ENCODE measurements around the gene BACH2. TPM values are rescaled to one million over a fixed set of nuclear protein-coding genes. Genes with fewer than 3 reads are reported as not detected.
"Not testable (repeated sequence)": the region's sequence is repeated elsewhere in the genome, so short reads cannot be mapped to it uniquely, and the experiment has no call there.

BACH2 gene
- total RNA-seq, 4 donors from 2014 or later, result 4.2 to 9.8 (median 5.8) TPM

DNA sequence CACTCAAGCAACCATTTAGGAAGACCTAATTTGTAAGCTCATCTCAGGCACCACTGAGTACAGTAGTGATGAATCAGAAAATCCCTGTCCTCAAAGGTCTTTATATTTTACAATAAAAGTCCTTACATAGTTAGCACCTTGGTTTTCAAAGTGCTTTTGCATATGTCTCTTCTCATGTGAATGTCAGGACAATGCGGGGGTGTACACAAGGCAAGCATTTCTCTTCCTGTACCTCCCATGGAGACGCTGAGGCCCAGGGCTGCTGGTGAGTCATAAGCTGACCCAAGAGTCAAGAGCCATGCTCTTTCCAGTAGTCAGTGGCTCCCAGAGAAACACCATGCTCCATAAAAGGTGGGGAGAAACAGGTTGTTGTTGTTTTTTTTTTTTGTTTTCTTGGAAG lies 228.4 kb downstream of the BACH2 start:
- intact Hi-C loops (cut with DNase I), result no loop called here
- no peak for DNase-seq (ENCODE audit: extremely low spot score)
- Histone ChIP-seq H3K36me3 (no peaks in the 10 kb centered on the region), H3K27ac (replicated peaks in 1 of 4) (no peak overlapping the region), H3K9me3 (no peaks in the 10 kb centered on the region), H3K4me3 (no peak overlapping the region), H3K27me3 (no peaks in the 10 kb centered on the region), H3K4me1 (peaks cover 0 to 3% (median 1%) of the 10 kb centered on the region in 4 donors)
- 63% methylated on average over 2 of the region's 2 CpGs for WGBS
- TF ChIP-seq, protein P1, sequence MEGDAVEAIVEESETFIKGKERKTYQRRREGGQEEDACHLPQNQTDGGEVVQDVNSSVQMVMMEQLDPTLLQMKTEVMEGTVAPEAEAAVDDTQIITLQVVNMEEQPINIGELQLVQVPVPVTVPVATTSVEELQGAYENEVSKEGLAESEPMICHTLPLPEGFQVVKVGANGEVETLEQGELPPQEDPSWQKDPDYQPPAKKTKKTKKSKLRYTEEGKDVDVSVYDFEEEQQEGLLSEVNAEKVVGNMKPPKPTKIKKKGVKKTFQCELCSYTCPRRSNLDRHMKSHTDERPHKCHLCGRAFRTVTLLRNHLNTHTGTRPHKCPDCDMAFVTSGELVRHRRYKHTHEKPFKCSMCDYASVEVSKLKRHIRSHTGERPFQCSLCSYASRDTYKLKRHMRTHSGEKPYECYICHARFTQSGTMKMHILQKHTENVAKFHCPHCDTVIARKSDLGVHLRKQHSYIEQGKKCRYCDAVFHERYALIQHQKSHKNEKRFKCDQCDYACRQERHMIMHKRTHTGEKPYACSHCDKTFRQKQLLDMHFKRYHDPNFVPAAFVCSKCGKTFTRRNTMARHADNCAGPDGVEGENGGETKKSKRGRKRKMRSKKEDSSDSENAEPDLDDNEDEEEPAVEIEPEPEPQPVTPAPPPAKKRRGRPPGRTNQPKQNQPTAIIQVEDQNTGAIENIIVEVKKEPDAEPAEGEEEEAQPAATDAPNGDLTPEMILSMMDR (IDR thresholded peaks at IDR 0.05), result no peak
- no peak for TF ChIP-seq POLR2AphosphoS5 (IDR thresholded peaks at IDR 0.05)
- TF ChIP-seq EP300 (IDR thresholded peaks at IDR 0.05), result no peak
- no peak for TF ChIP-seq POLR2A (IDR thresholded peaks at IDR 0.05; ENCODE audit: low read depth)

DNA sequence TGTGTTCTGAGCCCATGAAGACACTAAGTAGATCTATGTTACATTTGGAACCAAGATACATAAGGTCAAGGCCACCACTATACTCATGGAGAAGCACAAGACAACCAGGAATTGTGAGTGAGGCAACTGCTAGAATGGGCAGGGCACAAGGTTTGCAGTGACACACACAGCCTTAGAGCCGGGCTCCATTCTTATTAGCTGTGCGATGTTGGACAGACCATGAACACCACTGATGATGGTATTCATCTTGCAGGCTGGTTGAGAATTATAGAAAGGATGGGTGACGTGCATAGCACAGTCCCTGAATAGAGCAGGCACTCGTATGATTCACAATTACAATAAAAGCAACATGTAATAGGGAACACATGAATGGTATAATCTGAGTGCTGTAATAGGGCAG lies 229.9 kb downstream of the BACH2 start:
- Histone ChIP-seq H3K4me1 (peaks cover 0 to 13% (median 3%) of the 10 kb centered on the region in 4 donors), H3K27ac (replicated peaks in 1 of 4) (no peak overlapping the region), H3K9me3 (no peaks in the 10 kb centered on the region), H3K27me3 (no peaks in the 10 kb centered on the region), H3K36me3 (no peaks in the 10 kb centered on the region), H3K4me3 (no peak overlapping the region)
- intact Hi-C loops (cut with DNase I), result no loop called here
- no peak for DNase-seq (ENCODE audit: extremely low spot score)
- TF ChIP-seq EP300 (IDR thresholded peaks at IDR 0.05) (no peak), POLR2AphosphoS5 (IDR thresholded peaks at IDR 0.05) (no peak), POLR2A (IDR thresholded peaks at IDR 0.05; ENCODE audit: low read depth) (no peak)
- TF ChIP-seq, protein P1 (IDR thresholded peaks at IDR 0.05), result no peak
- whole genome bisulfite sequencing, result 100% methylated on average over 4 of the region's 4 CpGs

DNA sequence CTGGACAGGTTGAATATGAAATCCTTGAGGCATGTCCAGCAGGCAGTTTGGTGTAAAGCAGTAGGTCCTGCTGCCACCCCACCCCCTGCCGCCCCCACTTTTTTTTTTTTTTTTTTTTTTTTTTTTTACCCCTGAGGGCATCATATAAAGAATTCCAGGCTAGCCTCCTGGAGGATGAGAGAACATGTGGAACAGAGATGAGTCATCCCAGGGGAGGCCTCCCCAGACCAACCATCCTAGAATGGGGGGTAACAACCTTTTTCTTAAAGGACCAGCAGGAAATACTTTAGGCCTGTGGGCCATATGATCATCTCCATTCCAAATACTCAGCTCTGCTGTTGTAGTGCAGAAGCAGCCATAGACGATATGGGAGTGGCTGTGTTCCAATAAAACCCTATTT lies 231.5 kb downstream of the BACH2 start:
- Histone ChIP-seq H3K27ac (replicated peaks in 1 of 4) (no peak overlapping the region), H3K27me3 (no peaks in the 10 kb centered on the region), H3K4me1 (peaks cover 0 to 13% (median 3%) of the 10 kb centered on the region in 4 donors), H3K9me3 (no peaks in the 10 kb centered on the region), H3K36me3 (no peaks in the 10 kb centered on the region), H3K4me3 (no peak overlapping the region)
- TF ChIP-seq EP300 (IDR thresholded peaks at IDR 0.05) (no peak), POLR2A (IDR thresholded peaks at IDR 0.05; ENCODE audit: low read depth) (no peak), POLR2AphosphoS5 (IDR thresholded peaks at IDR 0.05) (no peak)
- TF ChIP-seq, protein P1 (IDR thresholded peaks at IDR 0.05), result no peak
- intact Hi-C loops (cut with DNase I), result no loop called here
- WGBS, result 100% methylated on average over 2 of the region's 2 CpGs
- no peak for DNase-seq (ENCODE audit: extremely low spot score)

DNA sequence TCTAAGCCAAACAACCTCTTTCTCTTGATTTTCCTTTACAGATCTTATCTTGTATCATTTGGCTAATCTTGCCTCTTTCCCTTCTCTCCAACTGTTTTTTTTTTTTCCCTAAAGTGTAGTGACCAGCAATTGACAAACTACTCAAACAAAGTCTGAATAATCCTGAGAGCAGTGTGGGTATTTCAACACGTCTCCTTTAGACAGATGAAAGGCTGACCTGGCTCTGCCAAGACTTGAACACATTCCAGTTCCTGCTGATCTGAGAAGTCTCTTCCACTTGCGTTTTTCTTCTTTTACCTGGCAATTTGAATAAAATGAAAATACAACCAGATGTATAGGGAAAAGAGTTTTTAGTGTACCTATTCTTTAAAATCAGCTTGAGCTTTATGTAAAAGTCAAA lies 234.0 kb downstream of the BACH2 start:
- intact Hi-C loops (cut with DNase I), result no loop called here
- Histone ChIP-seq H3K9me3 (no peaks in the 10 kb centered on the region), H3K27me3 (no peaks in the 10 kb centered on the region), H3K36me3 (no peaks in the 10 kb centered on the region), H3K27ac (replicated peaks in 1 of 4) (no peak overlapping the region), H3K4me1 (peaks cover 0 to 13% (median 3%) of the 10 kb centered on the region in 4 donors), H3K4me3 (no peak overlapping the region)
- 42% methylated on average over 2 of the region's 2 CpGs for WGBS
- TF ChIP-seq POLR2A (IDR thresholded peaks at IDR 0.05; ENCODE audit: low read depth), result no peak
- TF ChIP-seq POLR2AphosphoS5 (IDR thresholded peaks at IDR 0.05), result no peak
- TF ChIP-seq, protein P1 (IDR thresholded peaks at IDR 0.05), result no peak
- TF ChIP-seq EP300 (IDR thresholded peaks at IDR 0.05), result no peak
- no peak for DNase-seq (ENCODE audit: extremely low spot score)

DNA sequence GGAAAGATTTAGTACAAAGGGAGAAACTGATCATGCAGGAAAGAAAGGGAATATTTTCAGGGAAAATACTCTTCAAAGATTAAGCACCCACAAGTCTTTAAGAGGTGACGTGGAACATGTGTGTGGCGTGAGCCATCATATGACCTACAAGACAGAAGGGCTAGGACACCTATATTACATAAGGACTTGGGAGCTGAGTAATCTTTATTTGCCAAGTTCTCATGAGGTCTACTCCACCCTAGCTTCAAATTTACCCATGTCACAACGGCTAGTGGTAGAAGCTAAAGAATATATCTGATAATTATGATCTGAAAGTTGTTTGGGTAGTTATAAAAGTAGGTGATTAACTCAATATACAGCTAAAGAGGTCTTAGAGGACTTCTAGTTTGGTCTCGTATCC lies 234.6 kb downstream of the BACH2 start:
- intact Hi-C loops (cut with DNase I), result no loop called here
- Histone ChIP-seq H3K9me3 (no peaks in the 10 kb centered on the region), H3K36me3 (no peaks in the 10 kb centered on the region), H3K4me3 (no peak overlapping the region), H3K27ac (replicated peaks in 1 of 4) (no peak overlapping the region), H3K27me3 (no peaks in the 10 kb centered on the region), H3K4me1 (peaks cover 0 to 13% (median 3%) of the 10 kb centered on the region in 4 donors)
- no peak for DNase-seq (ENCODE audit: extremely low spot score)
- TF ChIP-seq, protein P1 (IDR thresholded peaks at IDR 0.05), result no peak
- no peak for TF ChIP-seq EP300 (IDR thresholded peaks at IDR 0.05)
- TF ChIP-seq POLR2A (IDR thresholded peaks at IDR 0.05; ENCODE audit: low read depth), result no peak
- no peak for TF ChIP-seq POLR2AphosphoS5 (IDR thresholded peaks at IDR 0.05)
- 70% methylated on average over 4 of the region's 4 CpGs for WGBS

DNA sequence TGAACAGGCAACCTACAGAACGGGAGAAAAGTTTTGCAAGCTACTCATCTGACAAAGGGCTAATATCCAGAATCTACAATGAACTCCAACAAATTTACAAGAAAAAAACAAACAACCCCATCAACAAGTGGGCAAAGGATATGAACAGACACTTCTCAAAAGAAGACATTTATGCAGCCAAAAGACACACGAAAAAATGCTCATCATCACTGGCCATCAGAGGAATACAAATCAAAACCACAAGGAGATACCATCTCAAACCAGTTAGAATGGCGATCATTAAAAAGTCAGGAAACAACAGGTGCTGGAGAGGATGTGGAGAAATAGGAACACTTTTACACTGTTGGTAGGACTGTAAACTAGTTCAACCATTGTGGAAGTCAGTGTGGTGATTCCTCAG lies 237.5 kb downstream of the BACH2 start:
- peaks cover 0 to 13% (median 3%) of the 10 kb centered on the region in 4 donors for H3K4me1 ChIP-seq
- intact Hi-C loops (cut with DNase I); DNase-seq (ENCODE audit: extremely low spot score); H3K4me3 ChIP-seq; H3K36me3 ChIP-seq; H3K27me3 ChIP-seq; H3K27ac ChIP-seq (replicated peaks in 1 of 4); H3K9me3 ChIP-seq: not testable (repeated sequence)
- WGBS, result 83% methylated on average over 3 of the region's 3 CpGs

DNA sequence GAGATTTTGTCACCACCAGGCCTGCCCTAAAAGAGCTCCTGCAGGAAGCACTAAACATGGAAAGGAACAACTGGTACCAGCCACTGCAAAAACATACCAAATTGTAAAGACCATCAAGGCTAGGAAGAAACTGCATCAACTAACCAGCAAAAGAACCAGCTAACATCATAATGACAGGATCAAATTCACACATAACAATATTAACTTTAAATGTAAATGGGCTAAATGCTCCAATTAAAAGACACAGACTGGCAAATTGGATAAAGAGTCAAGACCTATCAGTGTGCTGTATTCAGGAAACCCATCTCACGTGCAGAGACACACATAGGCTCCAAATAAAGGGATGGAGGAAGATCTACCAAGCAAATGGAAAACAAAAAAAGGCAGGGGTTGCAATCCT lies 240.7 kb downstream of the BACH2 start:
- 91% methylated on average over 1 of the region's 1 CpG for WGBS
- H3K4me1 ChIP-seq; intact Hi-C loops (cut with DNase I); H3K27ac ChIP-seq (replicated peaks in 1 of 4); H3K4me3 ChIP-seq; H3K27me3 ChIP-seq; H3K36me3 ChIP-seq; DNase-seq (ENCODE audit: extremely low spot score); H3K9me3 ChIP-seq: not testable (repeated sequence)
